ENCODE measurements around the gene TLCD3B. TPM values are rescaled to one million over a fixed set of nuclear protein-coding genes. Genes with fewer than 3 reads are reported as not detected.

Gene TLCD3B
- total and polyA plus RNA-seq, 9 of the 15 experiments (the other 6 are each of a cell fraction or from before 2014, with no cell fraction given) = 0.10 to 0.52 (median 0.23) TPM; not detected in 4

DNA sequence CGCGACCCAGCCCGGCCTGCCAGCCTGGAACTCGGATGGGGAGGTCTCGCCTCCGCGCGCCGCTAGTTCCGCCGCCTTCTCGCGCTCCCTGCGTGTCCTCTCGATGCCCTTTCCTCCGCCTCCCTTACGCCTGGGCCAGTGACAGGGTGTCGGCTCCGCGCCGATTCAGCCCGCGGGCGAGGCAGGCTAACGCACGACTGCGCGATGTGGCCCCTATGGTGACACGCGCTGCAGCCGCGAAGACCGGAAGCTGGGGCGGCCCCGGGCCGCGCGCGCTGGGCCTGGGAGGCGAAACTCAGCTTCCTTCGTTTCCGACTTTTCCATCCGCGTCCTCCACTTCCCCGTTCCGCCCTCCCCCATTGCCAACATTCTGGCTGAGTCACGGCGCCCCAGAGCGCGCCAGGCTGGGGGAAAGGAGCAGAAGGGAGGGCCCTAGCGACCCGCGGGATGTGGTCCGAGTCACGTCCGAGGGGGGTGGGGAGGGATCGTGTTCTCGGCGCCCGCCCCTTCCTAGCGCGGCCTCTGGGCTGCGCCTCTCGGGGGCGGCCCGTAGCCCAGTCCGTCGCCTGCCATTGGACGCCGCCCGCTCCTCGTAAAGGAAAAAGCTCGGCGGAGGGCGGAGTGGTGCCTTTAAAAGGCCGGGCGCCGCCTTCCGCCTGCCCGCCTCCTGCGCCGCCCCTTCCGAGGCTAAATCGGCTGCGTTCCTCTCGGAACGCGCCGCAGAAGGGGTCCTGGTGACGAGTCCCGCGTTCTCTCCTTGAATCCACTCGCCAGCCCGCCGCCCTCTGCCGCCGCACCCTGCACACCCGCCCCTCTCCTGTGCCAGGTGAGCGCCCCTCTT is 34.3 kb upstream of the TLCD3B start, which contains the start of gene ALDOA (continued):
- TF ChIP-seq RBM25 (IDR thresholded peaks at IDR 0.05; ENCODE audit: low read depth, low read length, severe bottlenecking) (peak; percentile 47), BRD9 (IDR thresholded peaks at IDR 0.05; ENCODE audit: low read depth, partially characterized antibody) (peak; percentile 78), CBFA2T2 (conservative IDR thresholded peaks at IDR 0.05) (no peak), BDP1 (IDR thresholded peaks at IDR 0.05; ENCODE audit: insufficient read depth, insufficient read length) (no peak), ILF3 (IDR thresholded peaks at IDR 0.05; ENCODE audit: borderline replicate concordance) (no peak; the same call in 1 of the 2 replicates), NFYB (IDR thresholded peaks at IDR 0.05; ENCODE audit: extremely low read depth, insufficient read length) (peak; percentile 60), DACH1 (IDR thresholded peaks at IDR 0.05; ENCODE audit: partially characterized antibody) (peak; percentile 7), GTF2E2 (tag; IDR thresholded peaks at IDR 0.05) (peak; percentile 79; the same call in 1 of the 2 replicates), ZNF212 (CRISPR knock-in tag; IDR thresholded peaks at IDR 0.05) (peak; percentile 63; the same call in 1 of the 2 replicates), PHF21A (IDR thresholded peaks at IDR 0.05; ENCODE audit: borderline replicate concordance, low read depth) (peak; percentile 9; the same call in 1 of the 2 replicates), TARDBP (IDR thresholded peaks at IDR 0.05) (peak; percentile 68; the same call in 1 of the 2 replicates), ERF (CRISPR knock-in tag; IDR thresholded peaks at IDR 0.05) (peak; percentile 97), POLR2H (tag; IDR thresholded peaks at IDR 0.05; ENCODE audit: low read depth) (peak; percentile 95), ZC3H8 (IDR thresholded peaks at IDR 0.05) (0 out of 2 replicates have a peak, but pooled peaks have one; percentile 19), ZNF561 (CRISPR knock-in tag; conservative IDR thresholded peaks at IDR 0.05) (no peak), PCBP1 (IDR thresholded peaks at IDR 0.05; ENCODE audit: low read depth, low read length, poor library complexity, severe bottlenecking) (peak; percentile 93), MEIS2 (IDR thresholded peaks at IDR 0.05; ENCODE audit: partially characterized antibody) (peak; percentile 76)
- TF ChIP-seq, protein P1, sequence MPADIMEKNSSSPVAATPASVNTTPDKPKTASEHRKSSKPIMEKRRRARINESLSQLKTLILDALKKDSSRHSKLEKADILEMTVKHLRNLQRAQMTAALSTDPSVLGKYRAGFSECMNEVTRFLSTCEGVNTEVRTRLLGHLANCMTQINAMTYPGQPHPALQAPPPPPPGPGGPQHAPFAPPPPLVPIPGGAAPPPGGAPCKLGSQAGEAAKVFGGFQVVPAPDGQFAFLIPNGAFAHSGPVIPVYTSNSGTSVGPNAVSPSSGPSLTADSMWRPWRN (IDR thresholded peaks at IDR 0.05; ENCODE audit: low read depth) = peak; percentile 43; the same call in 1 of the 2 replicates
- TF ChIP-seq, protein P2, sequence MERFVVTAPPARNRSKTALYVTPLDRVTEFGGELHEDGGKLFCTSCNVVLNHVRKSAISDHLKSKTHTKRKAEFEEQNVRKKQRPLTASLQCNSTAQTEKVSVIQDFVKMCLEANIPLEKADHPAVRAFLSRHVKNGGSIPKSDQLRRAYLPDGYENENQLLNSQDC (CRISPR knock-in tag; IDR thresholded peaks at IDR 0.05) = 0 out of 2 replicates have a peak, but pooled peaks have one; percentile 4
- TF ChIP-seq, protein P3, sequence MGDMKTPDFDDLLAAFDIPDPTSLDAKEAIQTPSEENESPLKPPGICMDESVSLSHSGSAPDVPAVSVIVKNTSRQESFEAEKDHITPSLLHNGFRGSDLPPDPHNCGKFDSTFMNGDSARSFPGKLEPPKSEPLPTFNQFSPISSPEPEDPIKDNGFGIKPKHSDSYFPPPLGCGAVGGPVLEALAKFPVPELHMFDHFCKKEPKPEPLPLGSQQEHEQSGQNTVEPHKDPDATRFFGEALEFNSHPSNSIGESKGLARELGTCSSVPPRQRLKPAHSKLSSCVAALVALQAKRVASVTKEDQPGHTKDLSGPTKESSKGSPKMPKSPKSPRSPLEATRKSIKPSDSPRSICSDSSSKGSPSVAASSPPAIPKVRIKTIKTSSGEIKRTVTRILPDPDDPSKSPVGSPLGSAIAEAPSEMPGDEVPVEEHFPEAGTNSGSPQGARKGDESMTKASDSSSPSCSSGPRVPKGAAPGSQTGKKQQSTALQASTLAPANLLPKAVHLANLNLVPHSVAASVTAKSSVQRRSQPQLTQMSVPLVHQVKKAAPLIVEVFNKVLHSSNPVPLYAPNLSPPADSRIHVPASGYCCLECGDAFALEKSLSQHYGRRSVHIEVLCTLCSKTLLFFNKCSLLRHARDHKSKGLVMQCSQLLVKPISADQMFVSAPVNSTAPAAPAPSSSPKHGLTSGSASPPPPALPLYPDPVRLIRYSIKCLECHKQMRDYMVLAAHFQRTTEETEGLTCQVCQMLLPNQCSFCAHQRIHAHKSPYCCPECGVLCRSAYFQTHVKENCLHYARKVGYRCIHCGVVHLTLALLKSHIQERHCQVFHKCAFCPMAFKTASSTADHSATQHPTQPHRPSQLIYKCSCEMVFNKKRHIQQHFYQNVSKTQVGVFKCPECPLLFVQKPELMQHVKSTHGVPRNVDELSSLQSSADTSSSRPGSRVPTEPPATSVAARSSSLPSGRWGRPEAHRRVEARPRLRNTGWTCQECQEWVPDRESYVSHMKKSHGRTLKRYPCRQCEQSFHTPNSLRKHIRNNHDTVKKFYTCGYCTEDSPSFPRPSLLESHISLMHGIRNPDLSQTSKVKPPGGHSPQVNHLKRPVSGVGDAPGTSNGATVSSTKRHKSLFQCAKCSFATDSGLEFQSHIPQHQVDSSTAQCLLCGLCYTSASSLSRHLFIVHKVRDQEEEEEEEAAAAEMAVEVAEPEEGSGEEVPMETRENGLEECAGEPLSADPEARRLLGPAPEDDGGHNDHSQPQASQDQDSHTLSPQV (IDR thresholded peaks at IDR 0.05) = peak; percentile 93
- TF ChIP-seq, protein P4, sequence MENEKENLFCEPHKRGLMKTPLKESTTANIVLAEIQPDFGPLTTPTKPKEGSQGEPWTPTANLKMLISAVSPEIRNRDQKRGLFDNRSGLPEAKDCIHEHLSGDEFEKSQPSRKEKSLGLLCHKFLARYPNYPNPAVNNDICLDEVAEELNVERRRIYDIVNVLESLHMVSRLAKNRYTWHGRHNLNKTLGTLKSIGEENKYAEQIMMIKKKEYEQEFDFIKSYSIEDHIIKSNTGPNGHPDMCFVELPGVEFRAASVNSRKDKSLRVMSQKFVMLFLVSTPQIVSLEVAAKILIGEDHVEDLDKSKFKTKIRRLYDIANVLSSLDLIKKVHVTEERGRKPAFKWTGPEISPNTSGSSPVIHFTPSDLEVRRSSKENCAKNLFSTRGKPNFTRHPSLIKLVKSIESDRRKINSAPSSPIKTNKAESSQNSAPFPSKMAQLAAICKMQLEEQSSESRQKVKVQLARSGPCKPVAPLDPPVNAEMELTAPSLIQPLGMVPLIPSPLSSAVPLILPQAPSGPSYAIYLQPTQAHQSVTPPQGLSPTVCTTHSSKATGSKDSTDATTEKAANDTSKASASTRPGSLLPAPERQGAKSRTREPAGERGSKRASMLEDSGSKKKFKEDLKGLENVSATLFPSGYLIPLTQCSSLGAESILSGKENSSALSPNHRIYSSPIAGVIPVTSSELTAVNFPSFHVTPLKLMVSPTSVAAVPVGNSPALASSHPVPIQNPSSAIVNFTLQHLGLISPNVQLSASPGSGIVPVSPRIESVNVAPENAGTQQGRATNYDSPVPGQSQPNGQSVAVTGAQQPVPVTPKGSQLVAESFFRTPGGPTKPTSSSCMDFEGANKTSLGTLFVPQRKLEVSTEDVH (IDR thresholded peaks at IDR 0.05; ENCODE audit: low read depth, partially characterized antibody) = peak; percentile 64

Data from K562 (cell line).